H1 (cell line): Measurements from ENCODE around the gene CHAC1. TPM values are rescaled to one million over a fixed set of nuclear protein-coding genes. Genes with fewer than 3 reads are reported as not detected.

Experiments
- CTCF ChIA-PET: fragments of 300-600 bp; sonication (Branson Sonifier 250); formaldehyde crosslinking; loops from one replicate; lab custom pipeline; 2021; ENCODE audit not compliant: partially characterized antibody; lab: Charles Lee
- POLR2A ChIA-PET: fragments of 300-600 bp; sonication (Branson Sonifier 250); formaldehyde crosslinking; loops from one replicate; lab custom pipeline; 2021; ENCODE audit warnings: inconsistent platforms; ENCODE audit not compliant: partially characterized antibody; lab: Charles Lee
- DNase-seq, 2 experiments: peaks; one replicate each; pipeline versions ENCODE4 v3.0.0 to v3.0.0-alpha.2; 2010 to 2022; ENCODE audit warnings: low spot score in 2 of 2, low read depth in 1 of 2, mixed read lengths in 1 of 2
- FAIRE-seq: peaks from 2 replicates; lab custom pipeline; 2011; peaks lifted over from hg19 to GRCh38; lab: Jason Lieb, UNC
- H2AFZ ChIP-seq: 2 replicates; pipeline ENCODE4 v1.8.1; 2012; ENCODE audit warnings: low read length, inconsistent platforms
- H2AK5ac ChIP-seq: 2 replicates; pipeline ENCODE4 v1.6.1; 2013; ENCODE audit warnings: low read depth, low read length
- H2BK120ac ChIP-seq: replicated peaks from 2 replicates; pipeline ENCODE3; 2013; ENCODE audit warnings: low read depth, low read length, inconsistent platforms
- H2BK12ac ChIP-seq: 2 replicates; pipeline ENCODE4 v1.6.1; 2013; ENCODE audit warnings: low read depth, low read length
- H2BK15ac ChIP-seq: 2 replicates; pipeline ENCODE4 v1.6.1; 2013; ENCODE audit warnings: low read length
- H2BK20ac ChIP-seq: 2 replicates; pipeline ENCODE4 v1.6.1; 2013; ENCODE audit warnings: low read length
- H2BK5ac ChIP-seq: 2 replicates; pipeline ENCODE4 v1.6.1; 2013; ENCODE audit warnings: low read depth, low read length
- H3K14ac ChIP-seq: 2 replicates; pipeline ENCODE4 v1.6.1; 2013; ENCODE audit warnings: inconsistent platforms; ENCODE audit not compliant: insufficient read length
- H3K18ac ChIP-seq: 2 replicates; pipeline ENCODE4 v1.6.1; 2013; ENCODE audit warnings: low read length; ENCODE audit errors: extremely low read depth
- H3K23ac ChIP-seq: 2 replicates; pipeline ENCODE4 v1.6.1; 2013; ENCODE audit warnings: inconsistent platforms; ENCODE audit not compliant: insufficient read length
- H3K23me2 ChIP-seq: 2 replicates; pipeline ENCODE4 v1.6.1; 2013; ENCODE audit warnings: low read depth, low read length
- H3K27ac ChIP-seq: 2 replicates; pipeline ENCODE4 v1.6.1; 2011; ENCODE audit warnings: low read depth, low read length, inconsistent platforms
- H3K27me3 ChIP-seq, 4 experiments: replicated peaks in 1 of 4; 1 replicate in 1 of 4; 2 replicates in 3 of 4; pipeline versions ENCODE4 v1.6.1 to v1.8.1; 2011 to 2013; ENCODE audit warnings: low read length in 3 of 4, mild to moderate bottlenecking in 3 of 4, inconsistent platforms in 2 of 4, mixed read lengths in 2 of 4, moderate library complexity in 1 of 4; ENCODE audit not compliant: control insufficient read depth in 3 of 4, insufficient read depth in 3 of 4; ENCODE audit errors: extremely low read depth in 1 of 4
- H3K36me3 ChIP-seq, 4 experiments: 2 replicates each; pipeline versions ENCODE4 v1.6.1 to v1.8.1; 2011 to 2013; ENCODE audit warnings: mild to moderate bottlenecking in 4 of 4, low read length in 3 of 4, moderate library complexity in 2 of 4, control low read depth in 1 of 4, inconsistent platforms in 1 of 4; ENCODE audit not compliant: insufficient read depth in 4 of 4, control insufficient read depth in 2 of 4
- H3K4ac ChIP-seq: replicated peaks from 2 replicates; pipeline ENCODE3; 2013; ENCODE audit warnings: low read length, low read depth, mixed read lengths, inconsistent platforms; ENCODE audit not compliant: insufficient read length
- H3K4me1 ChIP-seq, 4 experiments: replicated peaks in 1 of 4; 1 replicate in 1 of 4; 2 replicates in 3 of 4; pipeline versions ENCODE4 v1.6.1 to v1.8.1; 2011 to 2013; ENCODE audit warnings: low read length in 3 of 4, inconsistent platforms in 2 of 4, mixed read lengths in 1 of 4; ENCODE audit not compliant: insufficient read depth in 4 of 4, control insufficient read depth in 3 of 4
- H3K4me2 ChIP-seq, 2 experiments: 2 replicates each; pipeline versions ENCODE4 v1.6.1 to v1.8.1; 2011 to 2013; ENCODE audit warnings: low read depth in 2 of 2, low read length in 2 of 2, control low read depth in 1 of 2, inconsistent platforms in 1 of 2, mild to moderate bottlenecking in 1 of 2; ENCODE audit not compliant: insufficient read depth in 1 of 2
- H3K4me3 ChIP-seq, 4 experiments: fragments of 200-600, 300-600 bp in 1 of 4; sonication (generic), shearing (Covaris generic), sonication (Bioruptor Twin) in 1 of 4; 2 replicates each; pipeline versions ENCODE4 v1.5.1 to v1.8.1; 2011 to 2016; ENCODE audit warnings: low read length in 4 of 4, low read depth in 3 of 4, control low read depth in 2 of 4, inconsistent platforms in 2 of 4, mild to moderate bottlenecking in 2 of 4, mixed read lengths in 1 of 4, moderate library complexity in 1 of 4; ENCODE audit not compliant: insufficient read depth in 2 of 4; ENCODE audit errors: extremely low read depth in 1 of 4
- H3K56ac ChIP-seq: replicated peaks from 2 replicates; pipeline ENCODE3; 2013; ENCODE audit warnings: low read depth, mild to moderate bottlenecking, mixed read lengths, low read length, inconsistent platforms; ENCODE audit not compliant: insufficient read length
- H3K79me1 ChIP-seq: 2 replicates; pipeline ENCODE4 v1.6.1; 2013; ENCODE audit warnings: low read depth, low read length, control low read depth
- H3K79me2 ChIP-seq, 2 experiments: 2 replicates each; pipeline versions ENCODE4 v1.6.1 to v1.8.1; 2012 to 2013; ENCODE audit warnings: low read length in 2 of 2, mild to moderate bottlenecking in 2 of 2, inconsistent platforms in 1 of 2; ENCODE audit not compliant: insufficient read depth in 2 of 2, control insufficient read depth in 1 of 2
- H3K9ac ChIP-seq, 4 experiments: replicated peaks in 1 of 4; 1 replicate in 1 of 4; 2 replicates in 3 of 4; pipeline versions ENCODE4 v1.6.1 to v1.8.1; 2011 to 2013; ENCODE audit warnings: low read depth in 3 of 4, low read length in 3 of 4, control low read depth in 2 of 4, mild to moderate bottlenecking in 2 of 4, moderate library complexity in 2 of 4, inconsistent platforms in 1 of 4; ENCODE audit errors: extremely low read depth in 1 of 4
- H3K9me3 ChIP-seq, 2 experiments: 2 replicates each; pipeline versions ENCODE4 v1.6.1 to v1.8.1; 2012 to 2013; ENCODE audit warnings: mild to moderate bottlenecking in 2 of 2, moderate library complexity in 2 of 2, control low read depth in 1 of 2, inconsistent platforms in 1 of 2, low read depth in 1 of 2, low read length in 1 of 2, mixed read lengths in 1 of 2; ENCODE audit not compliant: insufficient read depth in 2 of 2
- H4K20me1 ChIP-seq, 2 experiments: replicated peaks in 1 of 2; 2 replicates each; pipeline versions ENCODE3 to v1.8.1; 2011 to 2013; ENCODE audit warnings: inconsistent platforms in 2 of 2, low read length in 2 of 2, mild to moderate bottlenecking in 1 of 2; ENCODE audit not compliant: insufficient read depth in 2 of 2, control insufficient read depth in 1 of 2
- H4K5ac ChIP-seq: 2 replicates; pipeline ENCODE4 v1.6.1; 2013; ENCODE audit warnings: low read length, low read depth, mixed read lengths, inconsistent platforms; ENCODE audit not compliant: insufficient read length
- H4K8ac ChIP-seq: 2 replicates; pipeline ENCODE4 v1.8.0; 2013; ENCODE audit warnings: mild to moderate bottlenecking, moderate library complexity, low read length, inconsistent platforms; ENCODE audit not compliant: insufficient read depth; ENCODE audit errors: extremely low read depth
- H4K91ac ChIP-seq: replicated peaks from 2 replicates; pipeline ENCODE3; 2013; ENCODE audit warnings: low read length, mixed read lengths, inconsistent platforms; ENCODE audit not compliant: insufficient read length
- BACH1 ChIP-seq: IDR thresholded peaks from 2 replicates; pipeline ENCODE4 v1.6.1; 2012; ENCODE audit warnings: low read length, improper control_type of control experiment
- CBX5 ChIP-seq: fragments of 300-800, 300-1000 bp; sonication (generic); IDR thresholded peaks from 2 replicates; pipeline ENCODE4 v1.7.1; 2016; ENCODE audit warnings: antibody characterized with exemption, low read length, low read depth
- CREB1 ChIP-seq: IDR thresholded peaks from 2 replicates; pipeline ENCODE4 v1.6.1; 2012; ENCODE audit warnings: inconsistent platforms
- CTBP2 ChIP-seq: IDR thresholded peaks from 2 replicates; pipeline ENCODE4 v1.7.0; 2011; ENCODE audit warnings: borderline replicate concordance, mild to moderate bottlenecking, moderate library complexity, mixed read lengths, low read length; ENCODE audit not compliant: insufficient read depth, insufficient read length
- GTF2F1 ChIP-seq: IDR thresholded peaks from 2 replicates; pipeline ENCODE4 v1.6.1; 2012; ENCODE audit warnings: low read depth, low read length, improper control_type of control experiment, borderline replicate concordance
- HDAC6 ChIP-seq: IDR thresholded peaks from one replicate; pipeline ENCODE4 v1.7.1; 2012; ENCODE audit warnings: low read depth, mild to moderate bottlenecking, inconsistent platforms, low read length, moderate library complexity
- PHF8 ChIP-seq: fragments of 200-600 bp; sonication (generic); conservative IDR thresholded peaks from 2 replicates; pipeline ENCODE4 v1.7.1; 2012; ENCODE audit warnings: low read depth, mild to moderate bottlenecking, inconsistent platforms, low read length, moderate library complexity
- RBBP5 ChIP-seq: IDR thresholded peaks from 2 replicates; pipeline ENCODE4 v1.7.1; 2012; ENCODE audit warnings: low read depth, mild to moderate bottlenecking, inconsistent platforms, low read length, moderate library complexity, borderline replicate concordance
- SUZ12 ChIP-seq: fragments of 200-600 bp; sonication (generic); IDR thresholded peaks from 2 replicates; pipeline ENCODE4 v1.6.1; 2012; ENCODE audit warnings: mild to moderate bottlenecking, inconsistent platforms, low read length, moderate library complexity, mixed read lengths
- TAF1 ChIP-seq: IDR thresholded peaks from 2 replicates; pipeline ENCODE4 v1.6.1; 2011; ENCODE audit warnings: mild to moderate bottlenecking, low read depth, low read length
- TBP ChIP-seq: IDR thresholded peaks from 2 replicates; pipeline ENCODE4 v1.6.1; 2011; ENCODE audit warnings: low read depth, low read length, improper control_type of control experiment
- WGBS, 2 experiments: shearing (Covaris generic) in 1 of 2; methylation state at CpG; one replicate each; pipeline versions ENCODE4 v1.1.6 to v1.1.7; 2013 to 2015; ENCODE audit warnings: low lambda C conversion rate in 2 of 2, mixed read lengths in 2 of 2, inconsistent platforms in 1 of 2, low coverage in 1 of 2, missing lambda C conversion rate in 1 of 2; ENCODE audit not compliant: insufficient replicate concordance in 2 of 2, insufficient coverage in 1 of 2, insufficient read length in 1 of 2; ENCODE audit errors: extremely low coverage in 1 of 2, missing lambda C conversion rate in 1 of 2; 5-methylcytosine and 5-hydroxymethylcytosine counted together
- polyA plus RNA-seq, 7 experiments: library from polyadenylated mRNA; depleted of rRNA in 3 of 7; stranded (reverse) in 5 of 7; unstranded in 2 of 7; fragments of >200 nt in 5 of 7; fragments of 200-250 nt in 2 of 7; gene quantifications; 1 replicate in 5 of 7; 2 replicates in 1 of 7; 4 replicates in 1 of 7; pipeline versions ENCODE4 v1.2.1 to v1.2.3, GENCODE V29; 2011 to 2013; ENCODE audit warnings: missing spikeins in 2 of 7, mixed read lengths in 2 of 7
- total RNA-seq: library from RNA; stranded (reverse); fragmentation: NEBNext Ultra II Directional; extraction: Animal tissue kit (Norgen Biotek cat#: 25700); gene quantifications from 2 replicates; pipeline ENCODE4 v1.2.1, GENCODE V29; 2021
- TF ChIP-seq, protein P1 (sequence below): IDR thresholded peaks from 2 replicates; pipeline ENCODE4 v1.6.1; 2012; ENCODE audit warnings: inconsistent platforms

CHAC1 gene
- total and polyA plus RNA-seq, 2 of the 8 experiments (the other 6 are each of a cell fraction or from before 2014, with no cell fraction given), result 34.3 to 159 TPM

DNA sequence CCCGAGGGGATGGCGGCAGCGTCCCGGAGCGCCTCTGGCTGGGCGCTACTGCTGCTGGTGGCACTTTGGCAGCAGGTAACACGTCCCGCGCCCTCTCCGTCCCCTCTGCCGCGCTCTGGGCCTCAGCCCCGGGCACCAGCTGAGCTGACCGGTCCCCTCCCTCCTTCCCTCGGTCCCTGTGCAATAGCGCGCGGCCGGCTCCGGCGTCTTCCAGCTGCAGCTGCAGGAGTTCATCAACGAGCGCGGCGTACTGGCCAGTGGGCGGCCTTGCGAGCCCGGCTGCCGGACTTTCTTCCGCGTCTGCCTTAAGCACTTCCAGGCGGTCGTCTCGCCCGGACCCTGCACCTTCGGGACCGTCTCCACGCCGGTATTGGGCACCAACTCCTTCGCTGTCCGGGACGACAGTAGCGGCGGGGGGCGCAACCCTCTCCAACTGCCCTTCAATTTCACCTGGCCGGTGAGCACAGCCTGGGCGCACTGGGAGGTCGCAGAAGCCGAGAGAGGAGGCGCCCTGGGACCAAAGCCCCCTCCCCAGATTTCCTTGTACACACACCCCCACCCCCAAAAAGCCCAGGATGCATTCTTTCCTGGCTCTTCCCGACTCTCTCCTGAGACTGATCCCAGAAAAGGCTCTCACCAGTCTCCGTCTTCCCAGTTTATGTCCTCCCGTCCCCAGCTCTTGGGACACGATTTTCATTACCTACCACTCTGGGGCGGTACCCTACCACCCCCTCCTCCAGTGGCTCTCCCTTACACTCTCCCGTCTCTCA is 23.4 kb upstream of the CHAC1 start:
- no peak overlapping the region for H4K5ac ChIP-seq
- no peak overlapping the region for H2BK15ac ChIP-seq
- peaks cover 29% of the 10 kb centered on the region; the same call in 1 of the 2 replicates for H3K23me2 ChIP-seq
- no peak overlapping the region for H3K4ac ChIP-seq
- H3K9me3 ChIP-seq, result no peaks in the 10 kb centered on the region
- no peak overlapping the region for H2BK20ac ChIP-seq
- no peak overlapping the region; the same call in 1 of the 2 replicates for H2AFZ ChIP-seq
- H2BK5ac ChIP-seq, result no peak overlapping the region
- no peaks in the 10 kb centered on the region for H3K36me3 ChIP-seq
- H3K23ac ChIP-seq, result no peak overlapping the region
- no peaks in the 10 kb centered on the region for H3K79me2 ChIP-seq
- ChIA-PET POLR2A (interaction anchor here (1.1 to 43.8 kb wide), 9 partner anchors 12 to 491 kb away, joined by 3 to 1505 read pairs (median 6); partner anchors contain the start of genes CHAC1, INO80, NUSAP1 and OIP5), CTCF (interaction anchor here (0.6 to 33.1 kb wide), 15 partner anchors 5 to 235 kb away, joined by 3 to 619 read pairs (median 9); partner anchors contain the start of genes CHAC1, DLL4, RAD51 and VPS18)
- FAIRE-seq (no peak), DNase-seq (peak in 1 of 2 experiments; percentile 80)
- peak overlapping the region; percentile 20 for H4K8ac ChIP-seq
- peak overlapping the region; percentile 31 to 71 (median 46) for H3K4me3 ChIP-seq
- no peak overlapping the region; a peak in 1 of 7 replicates for H3K9ac ChIP-seq
- H3K14ac ChIP-seq, result no peak overlapping the region
- no peak overlapping the region for H4K91ac ChIP-seq
- whole genome bisulfite sequencing, 2 experiments, result 3% methylated on average over 55 of the region's 56 CpGs; no CpG with 5 or more reads in 1 of the 2 experiments
- no peaks in the 10 kb centered on the region for H3K79me1 ChIP-seq
- H4K20me1 ChIP-seq, result peaks cover 2 to 22% of the 10 kb centered on the region in 2 experiments
- no peak overlapping the region for H2AK5ac ChIP-seq
- no peak overlapping the region for H3K18ac ChIP-seq
- H2BK120ac ChIP-seq, result no peak overlapping the region
- peaks cover 61 to 90% (median 84%) of the 10 kb centered on the region in 4 experiments for H3K27me3 ChIP-seq
- no peak overlapping the region for H3K56ac ChIP-seq
- H3K27ac ChIP-seq, result no peak overlapping the region
- 0 out of 2 replicates have a peak overlapping the region, but pooled peaks have one; percentile 17 for H2BK12ac ChIP-seq
- H3K4me2 ChIP-seq, result peak overlapping the region; percentile 87 to 97
- peaks cover 3 to 36% (median 21%) of the 10 kb centered on the region in 4 experiments for H3K4me1 ChIP-seq
- TF ChIP-seq SUZ12, result peak; percentile 76
- TF ChIP-seq BACH1, result no peak
- peak; percentile 24; the same call in 1 of the 2 replicates for TF ChIP-seq RBBP5
- TF ChIP-seq CTBP2, result no peak
- TF ChIP-seq GTF2F1, result no peak
- TF ChIP-seq, protein P1, sequence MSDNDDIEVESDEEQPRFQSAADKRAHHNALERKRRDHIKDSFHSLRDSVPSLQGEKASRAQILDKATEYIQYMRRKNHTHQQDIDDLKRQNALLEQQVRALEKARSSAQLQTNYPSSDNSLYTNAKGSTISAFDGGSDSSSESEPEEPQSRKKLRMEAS, result no peak
- TF ChIP-seq PHF8, result no peak
- no peak for TF ChIP-seq HDAC6
- TF ChIP-seq TBP, result peak; percentile 17; the same call in 1 of the 2 replicates
- TF ChIP-seq CBX5, result no peak
- no peak for TF ChIP-seq CREB1
- TF ChIP-seq TAF1, result no peak
